Fibroblast of lung (primary cell): ENCODE results near the gene LEFTY2. TPM values are rescaled to one million over a fixed set of nuclear protein-coding genes. Genes with fewer than 3 reads are reported as not detected.

Experiments used
- DNase-seq, 2 donors: peaks; one replicate each; pipeline versions ENCODE4 v3.0.0 to v3.0.0-alpha.2; 2010; ENCODE audit warnings: low read depth in 2 of 2
- H2AFZ ChIP-seq: 2 replicates; pipeline ENCODE4 v1.5.1; 2012; ENCODE audit warnings: low read length, control low read depth, inconsistent platforms
- H3K27ac ChIP-seq: 2 replicates; pipeline ENCODE4 v1.5.1; 2011; ENCODE audit warnings: low read length, control low read depth; ENCODE audit not compliant: insufficient read depth
- H3K27me3 ChIP-seq: 2 replicates; pipeline ENCODE4 v1.5.1; 2011; ENCODE audit warnings: mild to moderate bottlenecking, low read length; ENCODE audit not compliant: control insufficient read depth, insufficient read depth
- H3K36me3 ChIP-seq: 2 replicates; pipeline ENCODE4 v1.5.1; 2011; ENCODE audit warnings: low read length; ENCODE audit not compliant: control insufficient read depth, insufficient read depth
- H3K4me1 ChIP-seq: 2 replicates; pipeline ENCODE4 v1.5.1; 2011; ENCODE audit warnings: low read length; ENCODE audit not compliant: control insufficient read depth, insufficient read depth; ENCODE audit errors: extremely low read depth
- H3K4me2 ChIP-seq: 2 replicates; pipeline ENCODE4 v1.5.1; 2011; ENCODE audit warnings: low read length, control low read depth; ENCODE audit not compliant: insufficient read depth; ENCODE audit errors: extremely low read depth
- H3K4me3 ChIP-seq, 4 experiments: fragments of 200-600 bp in 1 of 4; sonication (generic) in 1 of 4; replicated peaks in 1 of 4; 2 replicates each; pipeline ENCODE4 v1.5.1; 2011 to 2016; ENCODE audit warnings: low read length in 4 of 4, low read depth in 3 of 4, mild to moderate bottlenecking in 3 of 4, control low read depth in 2 of 4, inconsistent platforms in 1 of 4, mixed read lengths in 1 of 4; ENCODE audit not compliant: insufficient read depth in 1 of 4; ENCODE audit errors: control extremely low read depth in 1 of 4
- H3K79me2 ChIP-seq: 2 replicates; pipeline ENCODE4 v1.5.1; 2012; ENCODE audit warnings: mild to moderate bottlenecking, low read length, inconsistent platforms; ENCODE audit not compliant: control insufficient read depth, insufficient read depth
- H3K9ac ChIP-seq: 2 replicates; pipeline ENCODE4 v1.5.1; 2011; ENCODE audit warnings: mild to moderate bottlenecking, low read length, control low read depth; ENCODE audit not compliant: insufficient read depth
- H3K9me3 ChIP-seq: 2 replicates; pipeline ENCODE4 v1.5.1; 2012; ENCODE audit warnings: low read depth, low read length; ENCODE audit not compliant: control insufficient read depth, insufficient read depth
- H4K20me1 ChIP-seq: 2 replicates; pipeline ENCODE4 v1.5.1; 2011; ENCODE audit warnings: low read length; ENCODE audit not compliant: control insufficient read depth, insufficient read depth; ENCODE audit errors: extremely low read depth
- CTCF ChIP-seq, 2 donors: IDR thresholded peaks in 1 of 2; conservative IDR thresholded peaks in 1 of 2; 1 replicate in 1 of 2; 2 replicates in 1 of 2; pipeline ENCODE4 v1.5.1; 2011 to 2012; ENCODE audit warnings: low read length in 2 of 2, control low read depth in 1 of 2, inconsistent platforms in 1 of 2, low read depth in 1 of 2, mild to moderate bottlenecking in 1 of 2
- EZH2 ChIP-seq: IDR thresholded peaks from 2 replicates; pipeline ENCODE4 v1.5.1; 2012; ENCODE audit warnings: low read length, control low read depth, mild to moderate bottlenecking; ENCODE audit errors: missing control alignments
- polyA minus RNA-seq: library from RNA; depleted of rRNA, polyadenylated mRNA; stranded (reverse); fragments of >200 nt; gene quantifications from 2 replicates; pipeline ENCODE4 v1.2.3, GENCODE V29; 2011; ENCODE audit warnings: low replicate concordance
- polyA plus RNA-seq, 2 donors: library from polyadenylated mRNA; depleted of rRNA in 1 of 2; stranded (reverse) in 1 of 2; unstranded in 1 of 2; fragments of >200 nt; gene quantifications; 2 replicates each; pipeline ENCODE4 v1.2.1, GENCODE V29; 2011 to 2012; ENCODE audit warnings: missing spikeins in 1 of 2
- total RNA-seq: library from RNA; depleted of rRNA; stranded (reverse); fragments of >200 nt; gene quantifications from 2 replicates; pipeline ENCODE4 v1.2.1, GENCODE V29; 2014

Gene LEFTY2
- total RNA-seq (under 0.01 TPM in 1 of 2 replicates, not detected in the other), polyA plus RNA-seq (0.05 TPM in 1 of 2 replicates, not detected in the other), polyA minus RNA-seq (not detected in 2 replicates)
- 0.05 TPM in 1 of 2 replicates, not detected in the other for polyA plus RNA-seq (2012)

- Histone ChIP-seq H3K4me3 (no peak within 1 kb of the TSS), H3K4me1 (no peaks in the 10 kb centered on the region), H3K27me3 (peaks cover 2% of the 10 kb centered on the region), H4K20me1 (no peaks in the 10 kb centered on the region), H3K36me3 (no peaks in the 10 kb centered on the region), H3K27ac (no peak within 1 kb of the TSS), H3K79me2 (no peaks in the 10 kb centered on the region), H2AFZ (no peak within 1 kb of the TSS), H3K4me2 (no peak within 1 kb of the TSS), H3K9ac (no peak within 1 kb of the TSS), H3K9me3 (no peaks in the 10 kb centered on the region)
- DNase-seq: no peak
- TF ChIP-seq EZH2: no peak
- TF ChIP-seq CTCF (conservative IDR thresholded peaks at IDR 0.05 in 1 of 2, IDR thresholded peaks at IDR 0.05 in 1 of 2; ENCODE audit: low read depth in 1 of 2, low read length in 2 of 2): no peak
Measured at GRCh38 chr1:225941187-225941941, at the start of gene LEFTY2. Gene LEFTY2, minus strand, starts transcription at chr1:225941220. Its CDS starts 80 bp downstream, at chr1:225941140.

GRCh38 chr1:225987491-225988316, 46.7 kb upstream of the LEFTY2 start:
- TF ChIP-seq CTCF (conservative IDR thresholded peaks at IDR 0.05 in 1 of 2, IDR thresholded peaks at IDR 0.05 in 1 of 2; ENCODE audit: low read depth in 1 of 2, low read length in 2 of 2): peak; percentile 22 to 75
- TF ChIP-seq EZH2: no peak
- no peak overlapping the region for H3K4me3 ChIP-seq

GRCh38 chr1:225981714-225982113, 40.7 kb upstream of the LEFTY2 start:
- no peak for DNase-seq
- no peak overlapping the region for H3K4me3 ChIP-seq
- no peaks in the 10 kb centered on the region for H3K9me3 ChIP-seq
- peaks cover 8% of the 10 kb centered on the region for H3K36me3 ChIP-seq
- H2AFZ ChIP-seq: no peak overlapping the region
- H3K27me3 ChIP-seq: no peaks in the 10 kb centered on the region
- no peak overlapping the region for H3K27ac ChIP-seq
- TF ChIP-seq CTCF (conservative IDR thresholded peaks at IDR 0.05 in 1 of 2, IDR thresholded peaks at IDR 0.05 in 1 of 2; ENCODE audit: low read depth in 1 of 2, low read length in 2 of 2) (no peak), EZH2 (no peak)
- H3K4me1 ChIP-seq: no peaks in the 10 kb centered on the region
- H4K20me1 ChIP-seq: no peaks in the 10 kb centered on the region
- no peaks in the 10 kb centered on the region for H3K79me2 ChIP-seq
- H3K9ac ChIP-seq: no peak overlapping the region
- H3K4me2 ChIP-seq: no peak overlapping the region

More at GRCh38 chr1:225987491-225988316, 46.7 kb upstream of the LEFTY2 start:
- no peak overlapping the region for H3K27ac ChIP-seq
- H3K27me3 ChIP-seq: no peaks in the 10 kb centered on the region
- peaks cover 12% of the 10 kb centered on the region for H3K36me3 ChIP-seq
- H3K4me2 ChIP-seq: no peak overlapping the region
- no peaks in the 10 kb centered on the region for H3K79me2 ChIP-seq
- no peak overlapping the region for H2AFZ ChIP-seq
- H3K4me1 ChIP-seq: no peaks in the 10 kb centered on the region
- H3K9me3 ChIP-seq: no peaks in the 10 kb centered on the region
- H3K9ac ChIP-seq: no peak overlapping the region
- DNase-seq: peak; percentile 44 to 73
- no peaks in the 10 kb centered on the region for H4K20me1 ChIP-seq
